Tibial nerve (tissue), 4 donors: ENCODE data around the gene MAPK11. TPM values are rescaled to one million over a fixed set of nuclear protein-coding genes. Genes with fewer than 3 reads are reported as not detected.

Experiments
- DNase-seq, 2 donors: peaks; one replicate each; pipeline ENCODE4 v3.0.0-alpha.2; 2019; ENCODE audit warnings: low spot score in 2 of 2
- H3K27ac ChIP-seq, 4 donors: fragments of 200-600 bp; sonication (generic) in 3 of 4; one replicate each; pipeline ENCODE4 v1.5.1; 2017 to 2019; ENCODE audit warnings: mild to moderate bottlenecking in 1 of 4
- H3K27me3 ChIP-seq, 2 donors: fragments of 200-600 bp; sonication (generic) in 1 of 2; one replicate each; pipeline versions ENCODE4 v1.5.1 to v1.6.0; 2017 to 2019
- H3K36me3 ChIP-seq, 3 donors: fragments of 200-600 bp; sonication (generic); one replicate each; pipeline ENCODE4 v1.5.1; 2018 to 2019
- H3K4me1 ChIP-seq, 4 donors: fragments of 200-600 bp; sonication (generic) in 3 of 4; one replicate each; pipeline ENCODE4 v1.5.1; 2017 to 2019
- H3K4me3 ChIP-seq, 4 donors: fragments of 200-600 bp; sonication (generic) in 3 of 4; one replicate each; pipeline ENCODE4 v1.5.1; 2017 to 2019; ENCODE audit warnings: mild to moderate bottlenecking in 1 of 4, moderate library complexity in 1 of 4
- H3K9me3 ChIP-seq, 4 donors: fragments of 200-600 bp; sonication (generic) in 3 of 4; one replicate each; pipeline ENCODE4 v1.5.1; 2017 to 2019
- EP300 ChIP-seq, 2 donors: sonication (generic); formaldehyde crosslinking; IDR thresholded peaks; one replicate each; pipeline ENCODE4 v1.6.1; 2017; ENCODE audit warnings: antibody characterized with exemption in 2 of 2, mild to moderate bottlenecking in 1 of 2
- POLR2A ChIP-seq, 2 donors: fragments of 450-650 bp; IDR thresholded peaks; one replicate each; pipeline ENCODE4 v1.6.1; 2017; ENCODE audit warnings: antibody characterized with exemption in 2 of 2, mild to moderate bottlenecking in 2 of 2, moderate library complexity in 2 of 2
- WGBS, 2 donors: methylation state at CpG; one replicate each; pipeline ENCODE4 v1.1.5; 2018; 5-methylcytosine and 5-hydroxymethylcytosine counted together
- total RNA-seq, 4 donors: library from RNA; depleted of rRNA; stranded (reverse); fragments of >200 nt; gene quantifications; one replicate each; pipeline ENCODE4 v1.1.0, GENCODE V29; 2016
- TF ChIP-seq, protein P1 (sequence below), 5 experiments: fragments of 200-600 bp in 3 of 5; fragments of 450-650 bp in 2 of 5; sonication (generic) in 3 of 5; IDR thresholded peaks; one replicate each; pipeline ENCODE4 v1.5.1; 2016 to 2019; ENCODE audit warnings: antibody characterized with exemption in 5 of 5, mild to moderate bottlenecking in 3 of 5, moderate library complexity in 2 of 5

The MAPK11 gene
- total RNA-seq, 4 donors from 2014 or later, result 8.7 to 33.3 (median 19.6) TPM

DNA sequence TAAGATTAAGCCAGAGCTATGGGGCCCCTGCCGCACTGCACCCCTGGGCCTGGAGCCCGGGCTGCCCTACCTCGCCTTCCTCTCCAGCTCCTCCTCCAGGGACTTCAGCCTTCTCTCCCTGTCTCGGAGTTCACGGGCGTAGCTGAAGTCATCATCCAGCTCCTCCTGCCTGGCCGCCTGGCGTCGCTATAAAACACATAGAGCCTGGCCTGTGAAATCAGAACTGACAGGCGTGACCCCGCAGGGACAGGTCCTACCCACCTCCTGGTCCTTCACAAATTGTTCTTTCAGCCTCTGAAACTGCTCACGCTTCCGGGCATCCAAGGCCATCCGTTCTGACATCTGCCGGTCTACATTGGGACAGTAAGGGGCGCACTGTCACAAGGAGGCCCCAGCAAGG lies 46.1 kb downstream of the MAPK11 start:
- no peaks in the 10 kb centered on the region for H3K9me3 ChIP-seq
- WGBS, 2 donors, result 87 to 88% methylated on average over 16 of the region's 16 CpGs
- peaks cover 0 to 9% (median 0%) of the 10 kb centered on the region in 4 donors for H3K4me1 ChIP-seq
- H3K36me3 ChIP-seq, result peaks cover 0 to 100% (median 39%) of the 10 kb centered on the region in 3 donors
- TF ChIP-seq POLR2A (IDR thresholded peaks at IDR 0.05) (no peak), EP300 (IDR thresholded peaks at IDR 0.05) (no peak)
- TF ChIP-seq, protein P1, sequence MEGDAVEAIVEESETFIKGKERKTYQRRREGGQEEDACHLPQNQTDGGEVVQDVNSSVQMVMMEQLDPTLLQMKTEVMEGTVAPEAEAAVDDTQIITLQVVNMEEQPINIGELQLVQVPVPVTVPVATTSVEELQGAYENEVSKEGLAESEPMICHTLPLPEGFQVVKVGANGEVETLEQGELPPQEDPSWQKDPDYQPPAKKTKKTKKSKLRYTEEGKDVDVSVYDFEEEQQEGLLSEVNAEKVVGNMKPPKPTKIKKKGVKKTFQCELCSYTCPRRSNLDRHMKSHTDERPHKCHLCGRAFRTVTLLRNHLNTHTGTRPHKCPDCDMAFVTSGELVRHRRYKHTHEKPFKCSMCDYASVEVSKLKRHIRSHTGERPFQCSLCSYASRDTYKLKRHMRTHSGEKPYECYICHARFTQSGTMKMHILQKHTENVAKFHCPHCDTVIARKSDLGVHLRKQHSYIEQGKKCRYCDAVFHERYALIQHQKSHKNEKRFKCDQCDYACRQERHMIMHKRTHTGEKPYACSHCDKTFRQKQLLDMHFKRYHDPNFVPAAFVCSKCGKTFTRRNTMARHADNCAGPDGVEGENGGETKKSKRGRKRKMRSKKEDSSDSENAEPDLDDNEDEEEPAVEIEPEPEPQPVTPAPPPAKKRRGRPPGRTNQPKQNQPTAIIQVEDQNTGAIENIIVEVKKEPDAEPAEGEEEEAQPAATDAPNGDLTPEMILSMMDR (IDR thresholded peaks at IDR 0.05), result no peak
- DNase-seq, result no peak
- no peak overlapping the region for H3K27ac ChIP-seq
- no peaks in the 10 kb centered on the region for H3K27me3 ChIP-seq
- H3K4me3 ChIP-seq, result no peak overlapping the region

DNA sequence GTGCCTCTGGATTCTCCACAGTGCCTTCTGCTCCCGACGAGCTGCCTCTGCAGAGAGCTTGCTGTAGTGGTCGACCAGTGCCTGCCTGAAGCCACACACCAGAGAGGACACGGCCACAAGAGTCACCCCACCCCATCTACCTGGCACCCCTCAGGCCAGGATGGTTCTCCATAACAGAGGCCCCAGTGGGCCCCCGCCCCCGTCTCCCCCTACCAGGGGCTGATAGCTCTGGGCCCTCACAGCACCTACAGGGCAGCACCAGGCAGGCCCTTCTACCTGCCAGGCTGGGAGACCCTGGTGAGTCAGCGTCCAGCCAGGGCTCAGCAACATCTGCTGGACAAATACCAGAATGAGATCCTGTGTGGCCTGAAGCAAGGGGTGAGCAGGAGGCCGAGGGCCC lies 47.7 kb downstream of the MAPK11 start:
- TF ChIP-seq EP300 (IDR thresholded peaks at IDR 0.05), result no peak
- TF ChIP-seq, protein P1 (IDR thresholded peaks at IDR 0.05), result no peak
- TF ChIP-seq POLR2A (IDR thresholded peaks at IDR 0.05), result no peak
- Histone ChIP-seq H3K4me1 (peaks cover 0 to 9% (median 0%) of the 10 kb centered on the region in 4 donors), H3K9me3 (no peaks in the 10 kb centered on the region), H3K27ac (no peak overlapping the region), H3K4me3 (no peak overlapping the region), H3K36me3 (peaks cover 5 to 100% (median 49%) of the 10 kb centered on the region in 3 donors), H3K27me3 (no peaks in the 10 kb centered on the region)
- DNase-seq, result no peak
- 90 to 91% methylated on average over 6 to 8 of the region's 8 CpGs for WGBS, 2 donors

DNA sequence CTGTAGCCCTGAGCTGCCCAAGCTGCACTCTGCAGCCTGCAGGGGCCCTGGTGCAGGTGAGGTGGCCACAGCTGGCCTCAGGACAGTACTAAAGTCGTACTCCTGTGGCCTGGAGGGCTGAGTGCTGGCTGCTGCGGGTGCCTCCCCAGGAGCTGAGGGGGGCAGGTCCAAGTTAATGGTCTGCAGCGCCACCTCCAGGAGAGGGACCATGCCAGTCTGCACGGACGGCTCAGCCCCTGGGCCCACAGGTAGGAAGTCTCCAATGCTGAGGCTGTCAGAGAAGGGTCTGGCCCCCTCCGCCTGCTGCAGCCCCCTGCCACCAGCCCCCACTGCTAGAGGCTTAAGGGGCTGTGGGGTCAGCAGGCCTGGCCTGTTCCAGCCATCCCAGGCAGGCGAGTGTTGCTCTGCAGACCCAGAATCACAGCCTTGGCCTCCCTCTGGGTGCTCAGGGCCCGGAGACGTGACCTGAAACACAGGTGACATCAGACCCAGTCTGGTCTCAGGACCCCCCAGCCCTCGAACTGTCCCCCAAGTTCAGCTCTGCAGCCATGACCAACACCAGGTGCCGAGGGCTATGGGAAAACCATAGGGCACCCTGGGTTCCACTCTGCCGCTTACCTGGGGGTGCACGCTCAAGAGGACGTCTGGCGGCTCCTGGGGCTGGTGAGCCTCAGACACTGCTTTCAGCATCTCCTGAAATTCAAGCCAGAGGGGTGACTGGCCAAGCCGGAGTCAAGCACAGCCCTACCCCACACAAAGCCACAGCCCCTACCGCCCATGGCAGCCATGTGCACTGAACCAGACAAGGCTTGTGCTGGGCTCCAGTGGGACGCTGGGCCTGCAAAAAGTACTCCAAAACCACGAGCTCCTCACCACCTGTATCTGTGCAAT lies 48.5 kb downstream of the MAPK11 start:
- H3K4me3 ChIP-seq, result no peak overlapping the region
- H3K27ac ChIP-seq, result no peak overlapping the region
- no peaks in the 10 kb centered on the region for H3K27me3 ChIP-seq
- peaks cover 0 to 9% (median 0%) of the 10 kb centered on the region in 4 donors for H3K4me1 ChIP-seq
- no peak for DNase-seq
- peaks cover 7 to 100% (median 57%) of the 10 kb centered on the region in 3 donors for H3K36me3 ChIP-seq
- TF ChIP-seq, protein P1 (IDR thresholded peaks at IDR 0.05), result no peak
- TF ChIP-seq EP300 (IDR thresholded peaks at IDR 0.05) (no peak), POLR2A (IDR thresholded peaks at IDR 0.05) (no peak)
- H3K9me3 ChIP-seq, result no peaks in the 10 kb centered on the region
- 86 to 95% methylated on average over 12 to 17 of the region's 19 CpGs for WGBS, 2 donors

DNA sequence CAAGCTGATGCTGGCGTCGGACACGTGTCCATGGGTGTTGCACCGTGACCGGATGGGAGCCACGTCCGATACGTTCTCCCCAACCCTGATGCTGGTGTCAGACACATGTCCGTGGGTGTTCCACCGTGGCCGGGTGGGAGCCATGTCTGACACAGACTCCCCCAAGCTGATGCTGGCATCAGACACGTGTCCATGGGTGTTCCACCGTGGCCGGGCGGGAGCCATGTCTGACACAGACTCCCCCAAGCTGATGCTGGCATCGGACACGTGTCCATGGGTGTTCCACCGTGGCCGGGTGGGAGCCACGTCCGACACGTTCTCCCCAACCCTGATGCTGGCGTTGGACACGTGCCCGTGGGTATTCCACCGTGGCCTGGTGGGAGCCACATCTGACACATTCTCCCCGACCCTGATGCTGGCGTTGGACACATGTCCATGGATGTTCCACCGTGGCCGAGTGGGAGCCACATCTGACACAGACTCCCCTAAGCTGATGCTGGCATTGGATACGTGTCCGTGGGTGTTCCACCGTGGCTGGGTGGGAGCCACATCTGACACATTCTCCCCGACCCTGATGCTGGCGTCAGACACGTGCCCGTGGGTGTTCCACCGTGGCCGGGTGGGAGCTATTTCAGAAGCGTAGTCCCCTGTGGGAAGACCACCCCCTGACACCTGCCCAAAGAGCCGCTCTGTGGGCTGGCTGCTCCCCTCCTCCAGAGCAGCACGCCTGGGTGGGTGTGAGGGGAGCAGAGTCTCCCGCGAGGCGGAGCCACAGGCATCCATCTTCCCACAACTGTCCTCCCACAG lies 49.4 kb downstream of the MAPK11 start:
- Histone ChIP-seq H3K27me3 (no peaks in the 10 kb centered on the region), H3K36me3 (peaks cover 9 to 100% (median 65%) of the 10 kb centered on the region in 3 donors), H3K9me3 (no peaks in the 10 kb centered on the region), H3K27ac (no peak overlapping the region), H3K4me1 (peaks cover 0 to 16% (median 0%) of the 10 kb centered on the region in 4 donors), H3K4me3 (no peak overlapping the region)
- no peak for DNase-seq
- TF ChIP-seq, protein P1 (IDR thresholded peaks at IDR 0.05), result no peak
- no peak for TF ChIP-seq EP300 (IDR thresholded peaks at IDR 0.05)
- TF ChIP-seq POLR2A (IDR thresholded peaks at IDR 0.05), result no peak
- WGBS, 2 donors, result 91 to 92% methylated on average over 35 to 39 of the region's 45 CpGs
